GM19395 (cell line): Measurements from ENCODE around the gene BOK.
"Not testable (repeated sequence)": the region's sequence is repeated elsewhere in the genome, so short reads cannot be mapped to it uniquely, and the experiment has no call there.

Source experiments
- ATAC-seq: cut with Tn5 transposase; IDR thresholded peaks from one replicate; pipeline ENCODE4 v1.9.1; 2021; ENCODE audit warnings: mild to moderate bottlenecking, moderate library complexity; ENCODE audit not compliant: unreplicated experiment

BOK gene

DNA sequence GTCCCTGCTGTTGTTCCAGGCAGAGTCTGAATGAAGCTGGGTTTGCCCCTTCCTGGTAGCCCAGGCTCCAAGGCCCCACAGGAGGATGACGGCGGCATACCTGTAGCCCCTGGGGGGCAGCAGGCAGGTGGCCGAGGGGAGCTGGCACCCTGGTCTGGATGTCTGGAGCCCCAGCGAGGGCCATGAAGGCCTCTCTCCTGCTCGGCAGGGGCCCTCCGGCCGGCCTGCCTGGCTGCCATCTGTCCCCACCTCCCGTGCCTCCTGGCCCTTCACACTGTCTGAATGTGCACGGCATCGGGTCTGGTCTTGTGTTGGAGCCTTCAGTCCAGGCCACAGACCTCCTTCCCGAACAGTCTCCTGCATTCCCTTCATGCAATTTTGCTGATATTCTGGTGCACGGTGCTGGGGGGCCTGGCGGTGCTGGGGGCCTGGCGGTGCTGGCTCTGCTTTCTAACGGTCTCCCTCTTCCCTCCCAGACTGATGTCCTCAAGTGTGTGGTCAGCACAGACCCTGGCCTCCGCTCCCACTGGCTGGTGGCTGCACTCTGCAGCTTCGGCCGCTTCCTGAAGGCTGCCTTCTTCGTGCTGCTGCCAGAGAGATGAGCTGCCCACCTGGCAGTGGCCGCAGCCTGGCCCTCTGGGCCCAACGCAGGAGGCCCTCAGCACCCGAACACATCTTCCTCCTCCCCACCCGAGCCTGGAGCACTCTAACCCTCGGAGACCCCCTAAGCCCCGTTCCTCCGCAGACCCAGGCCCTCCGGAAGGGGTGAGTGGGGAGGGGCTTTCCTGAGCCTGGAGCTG, 13.5 kb downstream of the BOK start:
- no peak for ATAC-seq

GRCh38 chr2:241572915-241573651, 14.5 kb downstream of the BOK start:
- ATAC-seq = not testable (repeated sequence)

DNA sequence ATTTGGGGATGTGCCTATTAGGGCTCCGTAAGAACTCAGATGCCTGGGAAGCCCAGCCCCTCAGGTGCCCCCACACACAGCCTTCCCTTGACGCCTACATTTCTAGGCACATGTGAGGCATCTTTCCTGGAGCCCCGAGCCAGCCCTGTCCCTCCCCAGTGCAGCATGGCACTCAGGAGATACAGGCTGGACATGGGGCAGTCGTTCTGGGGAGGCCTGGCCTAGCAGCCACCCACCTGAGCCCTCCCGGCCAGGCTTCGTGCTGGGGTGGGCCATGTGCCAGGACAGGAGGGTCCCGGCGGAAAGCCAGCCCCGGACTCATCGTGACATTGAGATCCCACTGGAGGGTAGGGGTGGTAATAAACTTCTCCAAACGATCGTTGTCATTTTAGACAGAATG, 15.2 kb downstream of the BOK start:
- ATAC-seq = no peak

GRCh38 chr2:241574911-241575623, 16.5 kb downstream of the BOK start:
- ATAC-seq = no peak

- ATAC-seq = no peak
These were observed 17.2 kb downstream of the BOK start for GRCh38 chr2:241575624-241576292.

DNA sequence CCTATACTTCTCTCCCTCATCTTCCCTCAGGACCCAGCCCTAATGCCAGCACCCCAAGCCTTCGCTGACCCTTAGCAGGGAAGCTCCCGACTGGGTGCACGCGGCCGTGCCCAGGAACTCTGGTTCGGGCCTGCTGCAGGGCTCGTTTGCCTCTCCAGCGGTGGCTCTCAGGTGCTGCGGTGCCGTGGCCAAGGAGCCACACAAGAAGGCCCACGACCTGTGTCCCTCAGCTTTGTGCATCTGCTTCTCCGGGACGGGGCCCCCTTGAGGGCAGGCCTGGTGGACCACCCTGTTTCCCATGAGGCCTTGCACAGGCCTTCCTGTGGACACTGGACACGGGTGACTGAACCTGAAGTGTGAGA, 17.7 kb downstream of the BOK start:
- no peak for ATAC-seq

DNA sequence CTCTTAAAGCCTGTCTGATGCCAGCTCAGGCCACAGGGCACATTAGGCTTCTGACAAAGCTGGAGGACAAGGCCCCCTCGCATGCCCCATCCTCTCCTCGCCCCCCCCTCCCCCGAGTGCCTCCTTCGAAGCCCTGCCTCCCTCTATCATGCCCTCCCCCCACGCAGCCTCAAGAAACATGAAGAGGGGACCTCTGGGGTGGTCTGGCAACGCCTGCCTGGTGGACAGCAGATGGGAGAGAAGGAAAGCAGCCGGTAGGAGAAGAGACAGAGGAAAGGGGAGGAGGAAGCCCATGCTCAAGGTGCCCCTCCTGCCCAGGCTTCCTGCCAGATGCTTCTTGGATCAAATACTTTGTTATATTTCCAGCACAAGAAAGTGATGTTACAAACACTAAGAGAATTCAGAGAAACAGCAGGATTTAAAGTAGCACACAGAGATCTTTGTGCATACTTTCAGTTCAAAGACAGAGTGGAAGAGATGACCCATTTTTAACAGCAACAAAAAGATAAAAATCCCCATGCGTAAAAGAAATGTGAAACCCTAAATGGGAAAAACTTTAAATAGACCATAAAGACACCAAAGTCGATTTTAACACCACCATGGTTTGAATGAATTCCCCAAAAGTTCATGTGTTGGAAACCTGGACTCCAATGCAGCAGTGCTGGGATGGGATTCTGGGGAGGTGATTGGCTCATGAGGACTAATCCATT, 19.0 kb downstream of the BOK start:
- no peak for ATAC-seq

DNA sequence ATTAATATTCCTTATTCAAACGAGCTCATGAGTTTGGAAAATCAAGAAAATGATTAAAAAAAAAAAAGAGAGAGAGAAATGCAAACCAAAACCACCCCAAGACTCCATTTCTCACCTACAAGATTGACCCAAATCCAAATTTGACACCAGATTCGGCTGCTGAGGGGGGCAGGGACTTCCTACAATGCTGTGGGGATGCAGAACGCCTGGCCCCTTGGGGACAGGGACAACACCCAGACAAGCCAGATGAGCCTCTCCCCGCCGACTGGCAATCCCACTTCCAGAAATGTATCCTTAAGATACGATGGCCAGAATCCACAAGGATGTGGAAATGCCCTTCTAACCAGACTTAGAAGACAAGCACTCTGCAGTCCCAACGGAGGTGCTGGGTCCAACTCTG, 20.7 kb downstream of the BOK start:
- no peak for ATAC-seq

DNA sequence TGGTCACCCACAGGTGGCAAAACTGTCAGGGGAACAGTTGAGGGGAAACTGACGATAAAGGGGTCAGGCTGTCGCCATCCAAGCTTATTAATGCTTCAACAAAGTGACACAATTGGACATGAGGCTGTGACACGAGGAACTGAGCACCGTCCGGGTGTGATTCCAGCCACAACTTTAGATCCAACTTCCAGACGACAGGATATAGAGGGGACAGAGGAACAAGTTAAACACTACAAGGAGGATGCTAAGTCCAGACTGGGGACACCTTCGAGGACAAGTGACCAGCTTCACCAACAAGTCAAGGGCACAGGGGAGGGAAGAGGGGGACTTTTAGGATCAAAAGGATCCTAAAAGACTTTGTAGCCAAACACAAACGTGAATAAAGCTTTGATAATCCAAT, 23.8 kb downstream of the BOK start:
- ATAC-seq = no peak

GRCh38 chr2:241582806-241583205, 24.3 kb downstream of the BOK start:
- ATAC-seq = no peak

GRCh38 chr2:241584436-241584835, 25.9 kb downstream of the BOK start:
- ATAC-seq = no peak

GRCh38 chr2:241586564-241587264, 28.2 kb downstream of the BOK start:
- no peak for ATAC-seq

- ATAC-seq = not testable (repeated sequence)
These were observed 31.3 kb downstream of the BOK start for GRCh38 chr2:241589863-241590262.

GRCh38 chr2:241590496-241591455, 32.2 kb downstream of the BOK start:
- ATAC-seq = not testable (repeated sequence)

DNA sequence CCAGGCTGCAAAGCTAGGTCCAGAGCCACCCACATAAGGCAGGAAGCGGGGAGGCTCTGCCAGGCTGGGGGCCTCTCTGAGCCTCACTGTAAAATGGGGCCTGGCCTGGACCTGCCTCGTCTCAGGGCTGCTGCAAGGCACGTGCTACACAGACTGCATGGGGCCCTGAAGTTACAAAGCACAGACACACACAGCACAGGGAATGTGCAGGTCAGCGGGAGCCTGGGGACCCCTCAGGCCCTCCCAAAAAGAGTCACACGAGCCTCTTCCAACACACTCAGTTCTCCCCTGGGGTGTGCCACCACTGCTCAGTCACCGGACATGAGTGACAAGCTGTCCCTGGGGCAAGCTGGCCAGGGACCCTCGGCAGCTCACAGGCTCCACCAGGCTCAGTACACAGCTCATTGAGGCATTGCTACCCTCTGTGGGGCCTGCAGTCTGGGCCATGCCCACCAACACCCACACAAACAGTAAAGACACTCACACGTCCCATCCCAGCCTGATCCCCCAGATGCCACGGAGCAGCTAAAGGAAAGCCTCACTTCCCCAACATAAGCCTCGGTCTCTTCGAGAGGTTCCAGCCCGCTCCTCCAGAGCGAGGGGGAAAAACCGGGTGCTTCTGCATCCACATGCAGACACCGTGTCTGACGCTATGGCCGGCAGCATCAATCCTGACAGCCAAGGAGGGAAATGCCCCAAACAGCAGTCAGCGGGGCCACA, 33.7 kb downstream of the BOK start:
- no peak for ATAC-seq

DNA sequence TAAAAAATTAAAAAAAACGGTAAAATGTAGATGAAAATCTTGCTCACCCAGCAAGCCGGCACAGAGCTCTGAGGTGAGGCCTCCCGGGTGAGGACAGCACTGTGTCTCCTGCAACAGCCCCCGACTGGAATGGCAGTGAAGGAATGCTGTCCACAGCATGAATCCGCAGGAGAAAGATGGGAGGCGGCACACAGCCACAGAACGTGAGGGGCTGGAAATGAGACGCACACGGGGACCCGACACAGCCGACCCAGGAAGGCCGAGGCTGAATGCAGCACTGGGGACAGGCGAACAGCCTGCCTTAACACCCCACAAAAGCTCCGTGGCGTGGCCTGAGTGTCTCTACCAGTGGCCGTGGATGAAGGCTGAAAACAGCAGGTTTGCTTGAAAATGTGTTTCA, 34.7 kb downstream of the BOK start:
- no peak for ATAC-seq

DNA sequence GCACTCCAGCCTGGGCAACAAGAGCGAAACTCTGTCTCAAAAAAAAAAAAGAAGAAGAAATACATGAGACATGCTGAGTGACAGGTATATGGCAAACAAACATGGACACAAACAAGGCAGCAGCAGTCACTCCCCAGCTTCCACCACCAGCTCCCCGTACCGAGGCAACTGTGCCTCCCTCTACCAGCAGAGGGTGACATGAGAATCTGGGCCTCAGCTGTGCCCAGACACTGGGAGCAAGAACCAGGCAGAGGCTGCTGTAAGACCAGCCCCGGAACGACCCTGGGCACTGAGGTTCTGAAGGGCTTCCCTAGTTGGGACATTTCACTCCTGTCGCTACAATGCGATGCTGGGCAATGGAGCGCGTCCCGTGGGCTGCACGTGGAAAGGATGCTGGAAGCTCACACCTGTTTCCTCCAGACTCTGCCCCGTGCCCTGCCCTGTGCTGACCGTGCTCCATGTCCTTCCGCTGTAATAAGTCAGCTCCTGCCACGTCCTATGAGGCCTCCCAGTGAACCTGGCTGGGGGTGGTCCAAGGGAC, 37.1 kb downstream of the BOK start:
- ATAC-seq = no peak

DNA sequence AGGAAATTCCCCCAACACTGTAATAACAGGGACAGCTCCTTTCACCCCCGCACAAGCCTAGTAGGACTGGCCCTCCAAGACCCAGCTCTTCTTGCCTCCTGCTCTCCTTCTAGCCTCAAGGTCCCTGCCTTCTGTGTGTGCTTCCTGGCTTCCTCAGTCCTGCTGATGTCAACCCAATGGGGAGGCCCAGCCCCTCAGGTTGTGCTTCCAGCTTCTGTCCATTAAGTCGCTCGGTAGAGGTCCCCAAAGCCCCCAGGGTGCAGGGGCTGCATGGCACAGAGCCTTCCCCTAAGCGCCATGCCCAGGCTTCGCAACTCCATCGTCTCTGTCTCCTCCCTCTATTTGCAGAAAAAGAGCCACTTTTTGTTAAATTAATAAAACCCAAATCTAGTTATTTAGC, 39.0 kb downstream of the BOK start:
- no peak for ATAC-seq
